Upper lobe of left lung (tissue), 6 donors: Measurements from ENCODE around the gene SEMA7A. TPM values are rescaled to one million over a fixed set of nuclear protein-coding genes. Genes with fewer than 3 reads are reported as not detected.
A peak's percentile ranks its signal among the peaks of the same experiment; 100 is the strongest.

ENCODE experiments used
- ATAC-seq, 2 donors: fragments of 200-7000 bp; cut with Tn5 transposase; one replicate each; pipeline ENCODE4 v1.9.1; 2022; ENCODE audit warnings: mild to moderate bottlenecking in 2 of 2, moderate library complexity in 2 of 2; ENCODE audit not compliant: low FRiP score in 2 of 2
- DNase-seq, 2 donors: peaks; one replicate each; pipeline ENCODE4 v3.0.0-alpha.2; 2019 to 2020
- H3K27ac ChIP-seq, 4 donors: fragments of 200-600 bp; sonication (generic); one replicate each; pipeline ENCODE4 v1.5.1; 2016 to 2019
- H3K27me3 ChIP-seq, 4 donors: fragments of 200-600 bp; sonication (generic); one replicate each; pipeline ENCODE4 v1.5.1; 2017 to 2019
- H3K36me3 ChIP-seq, 4 donors: fragments of 200-600 bp; sonication (generic); one replicate each; pipeline ENCODE4 v1.5.1; 2016 to 2019
- H3K4me1 ChIP-seq, 4 donors: fragments of 200-600 bp; sonication (generic); one replicate each; pipeline ENCODE4 v1.5.1; 2018 to 2019
- H3K4me3 ChIP-seq, 4 donors: fragments of 200-600 bp; sonication (generic); one replicate each; pipeline ENCODE4 v1.5.1; 2017 to 2019; ENCODE audit warnings: mild to moderate bottlenecking in 2 of 4, moderate library complexity in 1 of 4
- H3K9me3 ChIP-seq, 4 donors: fragments of 200-600 bp; sonication (generic); one replicate each; pipeline ENCODE4 v1.5.1; 2018 to 2019
- EP300 ChIP-seq, 4 donors: sonication (generic); formaldehyde crosslinking; IDR thresholded peaks; one replicate each; pipeline ENCODE4 v1.5.1; 2017; ENCODE audit warnings: antibody characterized with exemption in 4 of 4, control low read depth in 2 of 4
- POLR2A ChIP-seq, 4 donors: fragments of 450-650 bp; IDR thresholded peaks; one replicate each; pipeline ENCODE4 v1.5.1; 2016 to 2017; ENCODE audit warnings: antibody characterized with exemption in 4 of 4, mild to moderate bottlenecking in 2 of 4
- POLR2AphosphoS5 ChIP-seq, 2 donors: sonication (generic); formaldehyde crosslinking; IDR thresholded peaks; one replicate each; pipeline ENCODE4 v1.5.1; 2017; ENCODE audit warnings: antibody characterized with exemption in 2 of 2
- whole genome bisulfite sequencing, 2 donors: methylation state at CpG; one replicate each; pipeline ENCODE4 v1.1.5; 2017 to 2018; 5-methylcytosine and 5-hydroxymethylcytosine counted together
- total RNA-seq, 6 donors: library from RNA; depleted of rRNA in 4 of 6; stranded (reverse); fragments of >200 nt in 4 of 6; gene quantifications; one replicate each; pipeline versions ENCODE4 v1.1.0 to v1.2.1, GENCODE V29; 2016 to 2021
- TF ChIP-seq, protein P1 (sequence below), 6 experiments: fragments of 450-650 bp in 4 of 6; fragments of 200-600 bp in 2 of 6; sonication (generic) in 2 of 6; IDR thresholded peaks; one replicate each; pipeline ENCODE4 v1.5.1; 2016 to 2019; ENCODE audit warnings: antibody characterized with exemption in 6 of 6
- donor health status: DM: no; HTN: no; CAD: no; lungs with moderate emphysema.
- donor health status: DM: no; HTN: yes; CAD: no; lungs with severe emphysema.

Gene SEMA7A
- total RNA-seq, 6 donors from 2014 or later: 1.0 to 9.1 (median 5.3) TPM

DNA sequence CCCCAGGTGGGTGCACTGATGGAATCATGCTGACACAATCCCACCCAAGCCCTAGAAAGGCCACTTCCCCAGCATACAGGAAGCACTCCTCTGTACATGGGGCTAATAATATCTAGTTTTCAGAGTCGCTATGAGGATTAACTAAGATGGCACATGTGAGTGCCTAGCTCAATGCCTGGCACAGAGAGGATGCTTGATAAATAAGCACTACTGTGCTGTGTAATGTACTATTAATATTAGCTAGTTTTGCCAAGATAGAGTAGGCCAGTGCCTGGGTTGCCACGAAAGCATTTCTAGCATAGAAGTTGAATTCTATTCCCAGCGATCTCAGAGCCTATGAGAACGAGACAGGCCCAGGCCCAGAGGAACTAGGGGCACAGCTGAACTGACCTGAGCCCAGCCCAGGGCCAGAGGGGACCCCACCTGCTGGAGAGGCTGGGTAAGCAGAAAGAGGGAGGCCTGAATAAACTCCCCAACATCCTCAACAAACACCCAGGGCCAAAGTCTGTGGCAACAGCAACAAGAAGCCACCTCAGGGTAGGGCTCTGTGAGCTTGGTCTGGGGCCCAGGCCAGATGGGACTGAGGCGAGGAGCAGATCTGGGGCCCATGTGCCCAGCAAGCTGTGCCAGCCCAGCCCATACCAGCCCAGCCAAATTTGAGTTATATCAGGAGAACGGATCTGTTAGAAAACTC lies 7.6 kb upstream of the SEMA7A start:
- DNase-seq: no peak
- no peak for ATAC-seq

DNA sequence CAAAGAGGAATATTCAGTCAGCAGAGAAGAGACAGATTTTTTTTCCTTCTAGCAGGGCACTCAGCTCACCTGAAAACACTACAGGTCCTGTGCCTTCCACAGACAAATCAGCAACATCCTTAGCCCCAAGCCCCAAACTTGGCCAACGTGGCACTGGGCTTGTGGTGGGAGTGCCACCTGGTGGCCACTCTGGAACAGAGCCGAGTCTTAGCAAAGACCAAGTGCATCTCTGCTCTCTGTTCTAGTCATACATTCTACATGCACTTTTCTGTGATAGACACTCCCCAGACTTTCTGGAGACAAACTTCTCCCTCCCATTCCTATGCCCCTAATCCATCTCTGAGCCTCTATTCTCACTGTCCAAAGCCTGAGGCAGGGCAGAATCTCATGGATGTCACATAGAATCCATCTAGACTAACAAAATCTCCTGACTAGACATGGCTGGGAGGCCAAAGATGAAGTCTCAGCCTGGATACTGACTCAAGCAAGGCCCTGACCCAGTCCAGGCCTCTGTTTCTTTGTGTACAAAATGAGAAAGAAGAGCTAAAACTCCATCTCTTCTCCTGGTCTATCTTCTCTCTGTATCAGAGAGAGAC lies 5.1 kb upstream of the SEMA7A start:
- ATAC-seq: peak; percentile 72 to 78
- Histone ChIP-seq H3K27me3 (no peaks in the 10 kb centered on the region), H3K4me1 (peaks cover 6 to 8% (median 7%) of the 10 kb centered on the region in 4 donors), H3K36me3 (no peaks in the 10 kb centered on the region), H3K27ac (no peak overlapping the region), H3K9me3 (no peaks in the 10 kb centered on the region), H3K4me3 (no peak overlapping the region)
- TF ChIP-seq, protein P1, sequence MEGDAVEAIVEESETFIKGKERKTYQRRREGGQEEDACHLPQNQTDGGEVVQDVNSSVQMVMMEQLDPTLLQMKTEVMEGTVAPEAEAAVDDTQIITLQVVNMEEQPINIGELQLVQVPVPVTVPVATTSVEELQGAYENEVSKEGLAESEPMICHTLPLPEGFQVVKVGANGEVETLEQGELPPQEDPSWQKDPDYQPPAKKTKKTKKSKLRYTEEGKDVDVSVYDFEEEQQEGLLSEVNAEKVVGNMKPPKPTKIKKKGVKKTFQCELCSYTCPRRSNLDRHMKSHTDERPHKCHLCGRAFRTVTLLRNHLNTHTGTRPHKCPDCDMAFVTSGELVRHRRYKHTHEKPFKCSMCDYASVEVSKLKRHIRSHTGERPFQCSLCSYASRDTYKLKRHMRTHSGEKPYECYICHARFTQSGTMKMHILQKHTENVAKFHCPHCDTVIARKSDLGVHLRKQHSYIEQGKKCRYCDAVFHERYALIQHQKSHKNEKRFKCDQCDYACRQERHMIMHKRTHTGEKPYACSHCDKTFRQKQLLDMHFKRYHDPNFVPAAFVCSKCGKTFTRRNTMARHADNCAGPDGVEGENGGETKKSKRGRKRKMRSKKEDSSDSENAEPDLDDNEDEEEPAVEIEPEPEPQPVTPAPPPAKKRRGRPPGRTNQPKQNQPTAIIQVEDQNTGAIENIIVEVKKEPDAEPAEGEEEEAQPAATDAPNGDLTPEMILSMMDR (IDR thresholded peaks at IDR 0.05): peak; percentile 76 to 92 (median 88)
- TF ChIP-seq EP300 (IDR thresholded peaks at IDR 0.05): no peak
- no peak for TF ChIP-seq POLR2A (IDR thresholded peaks at IDR 0.05)
- WGBS, 2 donors: 0% methylated on average over 2 of the region's 2 CpGs
- peak in 1 of 2 donors; percentile 77 for DNase-seq

More for the DNA sequence above, 7.6 kb upstream of the SEMA7A start:
- H3K4me3 ChIP-seq: no peak overlapping the region
- no peaks in the 10 kb centered on the region for H3K27me3 ChIP-seq
- H3K27ac ChIP-seq: no peak overlapping the region
- no peaks in the 10 kb centered on the region for H3K4me1 ChIP-seq
- WGBS, 2 donors: 84 to 90% methylated on average over 6 of the region's 6 CpGs
- TF ChIP-seq, protein P1 (IDR thresholded peaks at IDR 0.05): no peak
- TF ChIP-seq EP300 (IDR thresholded peaks at IDR 0.05): no peak
- H3K36me3 ChIP-seq: peaks cover 4 to 17% (median 10%) of the 10 kb centered on the region in 4 donors
- no peaks in the 10 kb centered on the region for H3K9me3 ChIP-seq

DNA sequence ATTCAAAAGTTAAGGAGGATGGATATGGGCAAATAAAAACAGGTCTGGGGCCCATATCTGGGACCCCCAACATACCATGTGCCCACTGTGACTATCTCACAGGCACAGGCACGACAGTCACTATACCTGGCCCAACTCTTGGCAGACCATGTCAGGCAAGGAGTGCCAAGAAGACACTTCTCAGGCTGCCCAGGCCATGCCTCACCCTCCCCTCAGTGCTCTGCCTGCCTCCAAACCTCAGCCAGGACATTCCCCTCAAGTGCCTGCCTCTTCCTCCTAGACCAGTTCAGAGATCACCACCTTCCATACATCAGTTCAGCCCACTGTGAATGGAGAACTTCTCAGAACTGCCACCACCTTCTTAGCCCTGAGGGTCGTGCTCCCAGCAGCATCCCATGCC lies 4.4 kb upstream of the SEMA7A start:
- TF ChIP-seq, protein P1 (IDR thresholded peaks at IDR 0.05): no peak
- TF ChIP-seq EP300 (IDR thresholded peaks at IDR 0.05) (no peak), POLR2A (IDR thresholded peaks at IDR 0.05) (no peak), POLR2AphosphoS5 (IDR thresholded peaks at IDR 0.05) (no peak)
- WGBS, 2 donors: 40 to 50% methylated on average over 2 of the region's 2 CpGs
- ATAC-seq: no peak

DNA sequence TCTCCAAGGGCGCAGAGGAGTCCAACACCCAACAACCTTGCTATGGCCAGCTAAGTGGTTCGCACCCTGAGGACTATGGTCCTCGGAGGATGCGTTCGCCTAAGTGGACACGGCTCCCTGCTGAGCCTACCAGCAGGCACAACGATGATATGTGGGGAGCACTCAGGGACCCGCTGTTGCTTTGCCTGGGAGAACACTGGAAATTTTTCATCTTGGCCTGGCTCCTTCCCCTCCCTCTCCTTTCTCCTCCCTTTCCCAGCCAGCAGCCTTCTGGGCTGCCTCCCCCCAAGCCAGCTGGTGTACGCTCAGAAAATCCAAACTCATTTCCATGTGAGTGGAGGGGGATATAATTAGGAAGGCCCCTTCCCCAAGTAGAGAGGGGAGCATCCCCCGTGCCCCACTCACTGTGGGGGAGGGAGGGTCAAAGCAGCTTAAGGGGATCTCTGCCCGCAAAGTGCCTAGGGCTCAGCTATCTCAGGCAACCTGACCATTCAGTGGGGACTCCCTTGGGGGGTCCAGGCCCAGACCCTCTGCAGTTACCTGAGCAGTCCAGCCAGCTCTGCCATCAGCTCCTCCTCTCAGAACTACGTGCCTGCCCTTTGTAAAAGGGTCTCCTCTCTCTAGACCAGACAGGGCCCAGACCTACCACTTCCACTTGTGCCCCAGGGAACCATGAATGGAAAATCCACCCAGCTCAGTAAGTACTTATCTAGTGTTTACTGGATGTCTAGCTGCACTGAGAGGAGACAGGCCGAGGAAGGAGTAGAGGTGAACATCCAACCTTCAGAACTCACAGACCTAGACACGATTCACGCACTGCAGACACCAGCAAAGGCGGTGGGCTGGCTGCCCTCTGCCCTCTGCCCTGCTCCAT lies 742 bp upstream of the SEMA7A start:
- ATAC-seq (no peak), DNase-seq (no peak)
- H3K9me3 ChIP-seq: no peaks in the 10 kb centered on the region
- peak overlapping the region in 3 of 4 donors; percentile 84 to 86 (median 86) for H3K4me3 ChIP-seq
- H3K36me3 ChIP-seq: no peaks in the 10 kb centered on the region
- WGBS, 2 donors: 58 to 59% methylated on average over 12 to 16 of the region's 16 CpGs
- H3K4me1 ChIP-seq: peaks cover 17 to 25% (median 20%) of the 10 kb centered on the region in 4 donors
- TF ChIP-seq POLR2AphosphoS5 (IDR thresholded peaks at IDR 0.05): no peak
- TF ChIP-seq POLR2A (IDR thresholded peaks at IDR 0.05): no peak
- no peak for TF ChIP-seq EP300 (IDR thresholded peaks at IDR 0.05)
- TF ChIP-seq, protein P1 (IDR thresholded peaks at IDR 0.05): no peak
- H3K27me3 ChIP-seq: peaks cover 0 to 14% (median 6%) of the 10 kb centered on the region in 4 donors
- H3K27ac ChIP-seq: peak overlapping the region; percentile 65 to 86 (median 80)

More for the DNA sequence above, 4.4 kb upstream of the SEMA7A start:
- Histone ChIP-seq H3K4me1 (peaks cover 9 to 12% (median 10%) of the 10 kb centered on the region in 4 donors), H3K27ac (no peak overlapping the region), H3K9me3 (no peaks in the 10 kb centered on the region), H3K36me3 (no peaks in the 10 kb centered on the region), H3K4me3 (no peak overlapping the region), H3K27me3 (peaks cover 0 to 2% (median 1%) of the 10 kb centered on the region in 4 donors)
- no peak for DNase-seq
